ENCODE measurements around the gene PTCD1. TPM values are rescaled to one million over a fixed set of nuclear protein-coding genes. Genes with fewer than 3 reads are reported as not detected.

PTCD1 gene
- total and polyA plus RNA-seq, 2 of the 8 experiments (the other 6 are each of a cell fraction or from before 2014, with no cell fraction given) = 7.5 to 7.6 TPM

- no peak for TF ChIP-seq NRF1 (IDR thresholded peaks at IDR 0.05; ENCODE audit: low read depth, low read length)
- no peak for TF ChIP-seq BCL11A (IDR thresholded peaks at IDR 0.05; ENCODE audit: low read depth in 2 of 2, low read length in 2 of 2)
These were observed 16.4 kb downstream of the PTCD1 start (continued) for GRCh38 chr7:99422186-99422585.
